A673 (cell line): ENCODE results near the gene PRDM16.

ENCODE experiments used
- CTCF ChIP-seq: fragments of 300-800, 200-600 bp; sonication (generic); conservative IDR thresholded peaks from 2 replicates; pipeline ENCODE4 v1.5.1; 2017; ENCODE audit warnings: low read depth, mild to moderate bottlenecking, antibody characterized with exemption, low read length, moderate library complexity, mixed read lengths
- EZH2 ChIP-seq: fragments of 200-600 bp; sonication (generic); IDR thresholded peaks from 2 replicates; pipeline ENCODE4 v1.6.1; 2017; ENCODE audit warnings: borderline replicate concordance, low read depth, mild to moderate bottlenecking, mixed read lengths, antibody characterized with exemption, low read length; ENCODE audit not compliant: poor library complexity, severe bottlenecking

GRCh38 chr1:3138623-3139151 is 69.7 kb downstream of the PRDM16 start:
- TF ChIP-seq CTCF (no peak), EZH2 (no peak)
